ENCODE results near the gene MID1. TPM values are rescaled to one million over a fixed set of nuclear protein-coding genes. Genes with fewer than 3 reads are reported as not detected.

Gene MID1
- total RNA-seq, 6 experiments from 2014 or later: 17.9 to 21.8 (median 18.6) TPM

- Mint-ChIP-seq H3K27ac (peak overlapping the region; percentile 73), H3K4me1 (ENCODE audit: low read depth) (peaks cover 54% of the 10 kb centered on the region), H3K9me3 (no peaks in the 10 kb centered on the region), H3K36me3 (ENCODE audit: low read depth) (no peaks in the 10 kb centered on the region; the same call in 1 of the 2 replicates), H3K4me3 (no peak overlapping the region), H3K27me3 (ENCODE audit: insufficient read depth) (no peaks in the 10 kb centered on the region)
- DNase-seq: peak; percentile 61
- TF ChIP-seq CTCF (IDR thresholded peaks at IDR 0.05): no peak
Observed at GRCh38 chrX:10608099-10608498, 12.3 kb downstream of the MID1 start.

- Mint-ChIP-seq H3K27me3 (ENCODE audit: insufficient read depth) (no peaks in the 10 kb centered on the region), H3K27ac (no peak overlapping the region), H3K36me3 (ENCODE audit: low read depth) (no peaks in the 10 kb centered on the region; the same call in 1 of the 2 replicates), H3K4me1 (ENCODE audit: low read depth) (peaks cover 47% of the 10 kb centered on the region), H3K9me3 (no peaks in the 10 kb centered on the region), H3K4me3 (no peak overlapping the region)
- TF ChIP-seq CTCF (IDR thresholded peaks at IDR 0.05): no peak
- no peak for DNase-seq
Observed at GRCh38 chrX:10607233-10607632, 13.2 kb downstream of the MID1 start.

- H3K4me3 Mint-ChIP-seq: no peak overlapping the region
- no peaks in the 10 kb centered on the region for H3K36me3 Mint-ChIP-seq (ENCODE audit: low read depth)
- no peaks in the 10 kb centered on the region for H3K9me3 Mint-ChIP-seq
- peaks cover 24% of the 10 kb centered on the region for H3K4me1 Mint-ChIP-seq (ENCODE audit: low read depth)
- TF ChIP-seq CTCF (IDR thresholded peaks at IDR 0.05): no peak
- H3K27me3 Mint-ChIP-seq (ENCODE audit: insufficient read depth): no peaks in the 10 kb centered on the region
- no peak overlapping the region for H3K27ac Mint-ChIP-seq
- no peak for DNase-seq
Observed at GRCh38 chrX:10603612-10604011, 16.8 kb downstream of the MID1 start.

- Mint-ChIP-seq H3K27ac (no peak overlapping the region), H3K36me3 (ENCODE audit: low read depth) (no peaks in the 10 kb centered on the region), H3K27me3 (ENCODE audit: insufficient read depth) (no peaks in the 10 kb centered on the region; the same call in 1 of the 2 replicates), H3K9me3 (no peaks in the 10 kb centered on the region), H3K4me3 (no peak overlapping the region), H3K4me1 (ENCODE audit: low read depth) (peaks cover 21% of the 10 kb centered on the region)
- no peak for TF ChIP-seq CTCF (IDR thresholded peaks at IDR 0.05)
- DNase-seq: no peak
Observed at GRCh38 chrX:10602646-10603045, 17.7 kb downstream of the MID1 start.

- H3K9me3 Mint-ChIP-seq: no peaks in the 10 kb centered on the region
- peaks cover under 1% of the 10 kb centered on the region for H3K27me3 Mint-ChIP-seq (ENCODE audit: insufficient read depth)
- H3K36me3 Mint-ChIP-seq (ENCODE audit: low read depth): no peaks in the 10 kb centered on the region
- H3K4me1 Mint-ChIP-seq (ENCODE audit: low read depth): peaks cover 18% of the 10 kb centered on the region
- no peak for DNase-seq
- no peak overlapping the region for H3K4me3 Mint-ChIP-seq
- no peak for TF ChIP-seq CTCF (IDR thresholded peaks at IDR 0.05)
- no peak overlapping the region for H3K27ac Mint-ChIP-seq
Observed at GRCh38 chrX:10600479-10600878, 19.9 kb downstream of the MID1 start.

GRCh38 chrX:10598540-10598939, 21.8 kb downstream of the MID1 start:
- Mint-ChIP-seq H3K27me3 (ENCODE audit: insufficient read depth) (peaks cover 1% of the 10 kb centered on the region), H3K9me3 (no peaks in the 10 kb centered on the region), H3K27ac (no peak overlapping the region), H3K4me3 (no peak overlapping the region), H3K36me3 (ENCODE audit: low read depth) (no peaks in the 10 kb centered on the region), H3K4me1 (ENCODE audit: low read depth) (peaks cover 14% of the 10 kb centered on the region)
- no peak for TF ChIP-seq CTCF (IDR thresholded peaks at IDR 0.05)
- DNase-seq: no peak
